GM12874 (cell line): ENCODE results near the gene ZNF718.

Experiments used
- TF ChIP-seq, protein P1 (sequence below): IDR thresholded peaks from 2 replicates; pipeline ENCODE4 v1.5.1; 2011; ENCODE audit warnings: low read depth, mild to moderate bottlenecking, control low read depth, low read length, moderate library complexity; ENCODE audit not compliant: insufficient read depth

The ZNF718 gene

DNA sequence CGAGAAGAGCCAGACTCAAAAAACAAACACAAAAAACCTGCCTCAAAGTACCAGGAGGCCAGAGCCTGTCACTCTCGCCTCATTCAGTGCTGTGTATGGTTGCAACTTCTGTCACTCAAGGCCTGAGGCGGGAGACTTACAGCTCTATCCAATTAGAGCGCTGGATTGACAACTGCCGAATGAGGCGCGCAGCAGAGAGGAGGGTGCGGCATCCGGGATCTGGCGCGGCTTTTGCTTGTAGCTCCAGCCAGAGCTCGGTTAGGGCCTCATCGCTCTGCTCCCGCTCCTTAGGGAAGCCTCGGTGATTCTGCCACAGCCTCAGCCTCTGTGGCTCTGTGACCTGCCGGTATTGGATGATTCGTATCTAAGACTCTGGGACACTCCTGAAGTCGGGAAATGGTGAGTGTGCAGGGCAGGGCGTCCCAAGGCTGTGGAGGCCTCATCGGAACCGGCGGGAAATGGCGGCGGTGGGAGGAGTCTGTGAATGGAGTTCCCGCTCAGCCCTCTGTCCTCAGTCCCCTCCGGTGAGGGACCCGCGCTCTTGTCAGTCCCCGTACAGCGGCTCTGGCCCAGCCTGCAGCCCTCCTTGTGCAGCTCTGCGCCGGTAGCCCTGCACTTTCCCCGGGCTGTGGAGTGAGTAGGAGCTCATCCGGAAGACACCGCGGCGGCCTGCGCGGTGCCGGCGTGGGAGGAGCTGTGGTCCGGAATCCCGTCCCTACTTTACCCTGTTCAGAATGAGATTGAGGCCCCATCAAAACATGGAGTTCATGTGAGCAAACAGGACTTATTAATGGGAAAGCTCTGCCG lies at the start of gene ZNF718:
Gene ZNF718 (plus strand): TSS at position 227 of the 807 bp plus-strand sequence. CDS start 170 bp downstream, at position 397.
- TF ChIP-seq, protein P1, sequence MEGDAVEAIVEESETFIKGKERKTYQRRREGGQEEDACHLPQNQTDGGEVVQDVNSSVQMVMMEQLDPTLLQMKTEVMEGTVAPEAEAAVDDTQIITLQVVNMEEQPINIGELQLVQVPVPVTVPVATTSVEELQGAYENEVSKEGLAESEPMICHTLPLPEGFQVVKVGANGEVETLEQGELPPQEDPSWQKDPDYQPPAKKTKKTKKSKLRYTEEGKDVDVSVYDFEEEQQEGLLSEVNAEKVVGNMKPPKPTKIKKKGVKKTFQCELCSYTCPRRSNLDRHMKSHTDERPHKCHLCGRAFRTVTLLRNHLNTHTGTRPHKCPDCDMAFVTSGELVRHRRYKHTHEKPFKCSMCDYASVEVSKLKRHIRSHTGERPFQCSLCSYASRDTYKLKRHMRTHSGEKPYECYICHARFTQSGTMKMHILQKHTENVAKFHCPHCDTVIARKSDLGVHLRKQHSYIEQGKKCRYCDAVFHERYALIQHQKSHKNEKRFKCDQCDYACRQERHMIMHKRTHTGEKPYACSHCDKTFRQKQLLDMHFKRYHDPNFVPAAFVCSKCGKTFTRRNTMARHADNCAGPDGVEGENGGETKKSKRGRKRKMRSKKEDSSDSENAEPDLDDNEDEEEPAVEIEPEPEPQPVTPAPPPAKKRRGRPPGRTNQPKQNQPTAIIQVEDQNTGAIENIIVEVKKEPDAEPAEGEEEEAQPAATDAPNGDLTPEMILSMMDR, result no peak

DNA sequence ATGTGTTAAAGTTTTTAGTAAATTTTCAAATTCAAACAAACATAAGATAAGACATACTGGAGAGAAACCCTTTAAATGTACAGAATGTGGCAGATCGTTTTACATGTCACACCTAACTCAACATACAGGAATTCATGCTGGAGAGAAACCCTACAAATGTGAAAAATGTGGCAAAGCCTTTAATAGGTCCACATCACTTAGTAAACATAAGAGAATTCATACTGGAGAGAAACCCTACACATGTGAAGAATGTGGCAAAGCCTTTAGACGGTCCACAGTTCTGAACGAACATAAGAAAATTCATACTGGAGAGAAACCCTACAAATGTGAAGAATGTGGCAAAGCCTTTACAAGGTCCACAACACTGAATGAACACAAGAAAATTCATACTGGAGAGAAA lies 38.4 kb upstream of the ZNF718 start:
- TF ChIP-seq, protein P1, result no peak

GRCh38 chr4:98386-98785 lies 25.9 kb upstream of the ZNF718 start:
- TF ChIP-seq, protein P1, result no peak

DNA sequence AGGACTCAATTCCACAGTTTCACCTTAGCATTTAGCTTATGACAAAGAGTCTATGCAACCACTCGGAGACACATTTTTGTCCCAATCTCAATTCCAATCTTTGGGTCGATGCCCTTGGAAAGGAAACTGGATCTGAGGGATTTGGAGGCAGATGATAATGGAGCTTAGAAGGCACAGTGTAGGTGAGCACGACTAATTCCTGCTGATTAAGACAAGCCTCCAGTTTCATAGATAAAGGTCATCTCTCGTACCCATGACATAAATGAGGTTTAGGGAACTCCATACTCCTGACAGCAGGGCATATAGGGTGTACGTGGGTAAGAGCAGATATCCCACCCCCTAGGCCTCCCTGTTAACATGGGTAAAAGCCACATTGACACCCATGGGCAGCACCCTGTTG lies 24.4 kb upstream of the ZNF718 start:
- TF ChIP-seq, protein P1, result no peak

- TF ChIP-seq, protein P1, result no peak
Measured at GRCh38 chr4:107083-107443, 17.2 kb upstream of the ZNF718 start.

DNA sequence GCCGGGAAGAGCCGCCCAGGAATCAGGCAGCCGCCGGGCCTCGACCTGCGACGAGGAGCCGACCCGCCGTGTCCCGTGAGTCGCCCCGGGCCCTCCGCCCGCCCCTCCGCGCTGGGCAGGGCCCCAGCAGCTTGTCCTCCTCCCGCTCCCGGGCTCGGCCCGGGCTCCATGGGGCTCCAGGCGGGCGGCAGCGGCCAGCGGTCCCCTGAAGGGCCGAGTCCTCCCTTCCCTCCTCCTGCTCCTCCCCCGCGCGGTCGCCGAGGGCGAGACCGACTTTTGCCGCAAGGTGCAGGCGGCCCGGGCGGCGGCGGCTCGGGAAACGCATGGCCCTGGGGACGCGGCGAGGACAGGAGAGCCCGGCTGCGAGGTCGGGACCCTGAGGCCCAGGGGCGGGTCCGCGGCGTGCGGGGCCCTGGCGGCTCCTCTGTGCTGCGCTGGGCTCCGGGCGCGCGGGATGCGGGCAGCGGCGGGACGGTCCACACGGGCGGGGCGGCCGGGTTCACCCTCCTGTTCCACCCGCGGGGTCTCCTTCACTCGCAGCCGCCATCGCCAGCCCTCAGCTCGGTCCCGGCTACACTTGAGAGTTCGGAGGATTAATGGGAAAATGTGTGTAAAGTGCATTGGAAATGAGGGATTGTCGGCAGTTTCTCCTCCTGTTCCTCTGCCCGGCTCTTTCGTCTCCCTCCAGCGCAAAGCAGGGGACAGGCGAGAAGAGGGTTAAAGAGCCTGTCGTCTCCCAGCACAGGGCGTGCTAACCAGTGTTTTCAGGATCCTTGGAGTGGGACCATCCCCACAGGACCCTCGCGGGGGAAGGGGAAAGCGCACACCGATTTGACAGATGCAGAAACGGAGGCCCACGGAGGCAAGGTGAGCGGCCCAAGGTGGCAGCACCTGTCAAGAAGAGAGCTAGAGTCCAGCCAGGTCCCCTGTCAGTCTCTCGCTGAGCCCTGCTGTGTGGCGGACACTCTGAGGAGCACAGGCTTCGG lies 16.6 kb upstream of the ZNF718 start:
- TF ChIP-seq, protein P1, result no peak

GRCh38 chr4:112771-113170 lies 11.5 kb upstream of the ZNF718 start:
- TF ChIP-seq, protein P1, result no peak
